ENCODE results near the gene CNRIP1.
"Not testable (repeated sequence)": the region's sequence is repeated elsewhere in the genome, so short reads cannot be mapped to it uniquely, and the experiment has no call there.

Gene CNRIP1

DNA sequence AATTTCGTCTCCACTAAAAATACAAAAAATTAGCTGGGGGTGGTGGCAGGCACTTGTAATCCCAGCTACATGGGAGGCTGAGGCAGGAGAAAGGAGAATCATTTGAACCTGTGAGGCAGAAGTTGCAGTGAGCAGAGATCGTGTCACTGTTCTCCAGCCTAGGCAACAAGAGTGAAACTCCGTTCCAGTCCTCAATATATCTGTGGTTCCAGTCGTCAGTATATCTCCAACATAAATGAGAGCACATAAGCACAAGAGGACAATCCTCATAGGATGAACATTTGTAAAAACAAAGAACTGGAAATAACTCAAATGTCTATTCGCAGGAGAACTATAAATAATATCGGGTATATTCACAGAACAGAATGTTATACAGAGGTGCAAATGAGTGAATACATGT lies 32.2 kb upstream of the CNRIP1 start:
- TF ChIP-seq, protein P1, sequence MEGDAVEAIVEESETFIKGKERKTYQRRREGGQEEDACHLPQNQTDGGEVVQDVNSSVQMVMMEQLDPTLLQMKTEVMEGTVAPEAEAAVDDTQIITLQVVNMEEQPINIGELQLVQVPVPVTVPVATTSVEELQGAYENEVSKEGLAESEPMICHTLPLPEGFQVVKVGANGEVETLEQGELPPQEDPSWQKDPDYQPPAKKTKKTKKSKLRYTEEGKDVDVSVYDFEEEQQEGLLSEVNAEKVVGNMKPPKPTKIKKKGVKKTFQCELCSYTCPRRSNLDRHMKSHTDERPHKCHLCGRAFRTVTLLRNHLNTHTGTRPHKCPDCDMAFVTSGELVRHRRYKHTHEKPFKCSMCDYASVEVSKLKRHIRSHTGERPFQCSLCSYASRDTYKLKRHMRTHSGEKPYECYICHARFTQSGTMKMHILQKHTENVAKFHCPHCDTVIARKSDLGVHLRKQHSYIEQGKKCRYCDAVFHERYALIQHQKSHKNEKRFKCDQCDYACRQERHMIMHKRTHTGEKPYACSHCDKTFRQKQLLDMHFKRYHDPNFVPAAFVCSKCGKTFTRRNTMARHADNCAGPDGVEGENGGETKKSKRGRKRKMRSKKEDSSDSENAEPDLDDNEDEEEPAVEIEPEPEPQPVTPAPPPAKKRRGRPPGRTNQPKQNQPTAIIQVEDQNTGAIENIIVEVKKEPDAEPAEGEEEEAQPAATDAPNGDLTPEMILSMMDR (IDR thresholded peaks at IDR 0.05; ENCODE audit: extremely low read depth, missing control alignments): no peak
- no peak for DNase-seq (ENCODE audit: low spot score)

DNA sequence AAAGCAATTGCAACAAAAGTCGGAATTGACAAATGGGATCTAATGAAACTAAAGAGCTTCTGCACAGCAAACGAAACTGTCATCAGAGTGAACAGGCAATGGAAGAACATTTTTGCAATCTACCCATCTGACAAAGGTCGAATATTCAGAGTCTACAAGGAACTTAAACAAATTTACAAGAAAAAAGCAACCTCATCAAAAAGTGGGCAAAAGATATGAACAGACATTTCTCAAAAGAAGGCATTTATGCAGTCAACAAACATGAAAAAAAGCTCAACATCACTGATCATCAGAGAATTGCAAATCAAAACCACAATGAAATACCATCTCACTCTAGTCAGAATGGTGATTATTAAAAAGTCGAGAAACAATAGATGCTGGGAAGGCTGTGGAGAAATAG lies 29.3 kb upstream of the CNRIP1 start:
- DNase-seq (ENCODE audit: low spot score): not testable (repeated sequence)

DNA sequence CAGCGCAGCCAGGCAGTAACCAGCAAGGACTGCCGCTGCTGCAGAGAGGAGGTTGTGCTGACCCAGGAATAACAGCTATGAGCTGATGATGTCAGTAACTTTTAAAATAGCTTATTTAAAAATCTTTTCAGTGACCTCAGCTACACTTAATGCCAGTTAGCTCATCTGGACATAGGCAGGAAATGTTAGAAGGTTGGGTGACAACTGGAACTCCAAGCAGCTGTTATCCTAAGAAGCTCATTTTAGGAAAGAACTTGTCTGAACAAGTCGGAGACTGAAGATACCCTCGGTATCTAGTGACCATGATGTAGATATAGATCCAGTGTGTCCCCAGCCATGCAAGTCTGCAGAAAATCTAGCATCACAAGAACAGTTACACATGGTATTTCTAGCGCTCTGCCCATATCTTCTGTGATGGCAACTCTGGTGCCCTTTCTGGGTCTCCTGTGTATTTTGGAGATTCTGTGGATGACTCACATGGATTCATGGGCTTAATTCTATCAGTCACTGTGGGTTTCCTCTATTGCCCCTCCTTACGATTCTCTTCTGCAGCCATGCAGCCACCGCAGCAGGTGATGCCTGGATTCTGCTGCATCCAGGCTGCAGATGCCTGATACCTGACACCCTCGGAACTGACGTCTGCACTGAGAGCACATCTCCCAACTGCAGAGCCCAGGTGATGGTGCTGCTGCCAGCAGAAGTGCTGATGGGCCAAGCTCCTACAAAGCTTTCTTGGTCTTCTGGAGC lies 25.6 kb upstream of the CNRIP1 start:
- DNase-seq (ENCODE audit: low spot score): no peak
- TF ChIP-seq, protein P1 (IDR thresholded peaks at IDR 0.05; ENCODE audit: extremely low read depth, missing control alignments): no peak

DNA sequence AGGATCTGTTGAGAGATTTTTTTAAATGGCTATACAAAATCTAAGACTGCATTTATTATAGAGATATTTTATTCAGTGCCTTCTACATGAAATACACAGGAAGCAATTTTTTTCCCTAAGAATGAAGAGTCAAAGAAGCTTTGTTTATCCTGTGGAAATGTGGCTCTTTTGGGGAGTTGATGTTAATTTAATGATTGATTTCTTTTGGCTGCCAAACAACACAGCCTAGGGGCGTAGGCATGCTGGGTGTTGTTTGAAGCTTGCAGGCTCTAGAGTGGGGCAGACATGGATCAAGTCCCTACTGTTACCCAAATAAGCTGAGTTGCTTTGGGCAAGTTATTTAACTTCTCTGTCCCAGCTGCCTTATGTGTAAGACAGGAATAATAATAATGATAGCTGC lies 24.3 kb upstream of the CNRIP1 start:
- DNase-seq (ENCODE audit: low spot score): no peak
- TF ChIP-seq, protein P1 (IDR thresholded peaks at IDR 0.05; ENCODE audit: extremely low read depth, missing control alignments): no peak

DNA sequence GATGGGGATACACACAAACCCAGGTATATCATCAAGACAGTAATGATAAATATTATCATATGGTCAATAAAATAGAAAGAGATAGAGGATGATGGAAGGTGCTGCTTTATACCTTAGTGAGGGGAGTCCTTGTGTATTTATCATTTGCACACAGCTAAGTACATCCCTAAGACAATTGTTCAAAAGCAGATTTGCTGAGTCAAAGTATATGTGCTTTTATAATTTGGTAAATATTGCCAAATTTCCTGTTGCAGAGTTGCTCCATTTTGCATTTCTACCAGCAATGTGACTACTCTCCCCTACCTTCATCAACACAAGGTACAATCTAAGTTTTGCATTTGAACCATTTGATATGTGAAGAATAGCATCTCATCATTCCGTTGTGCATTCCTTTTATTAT lies 22.7 kb upstream of the CNRIP1 start:
- no peak for DNase-seq (ENCODE audit: low spot score)
- TF ChIP-seq, protein P1 (IDR thresholded peaks at IDR 0.05; ENCODE audit: extremely low read depth, missing control alignments): no peak

DNA sequence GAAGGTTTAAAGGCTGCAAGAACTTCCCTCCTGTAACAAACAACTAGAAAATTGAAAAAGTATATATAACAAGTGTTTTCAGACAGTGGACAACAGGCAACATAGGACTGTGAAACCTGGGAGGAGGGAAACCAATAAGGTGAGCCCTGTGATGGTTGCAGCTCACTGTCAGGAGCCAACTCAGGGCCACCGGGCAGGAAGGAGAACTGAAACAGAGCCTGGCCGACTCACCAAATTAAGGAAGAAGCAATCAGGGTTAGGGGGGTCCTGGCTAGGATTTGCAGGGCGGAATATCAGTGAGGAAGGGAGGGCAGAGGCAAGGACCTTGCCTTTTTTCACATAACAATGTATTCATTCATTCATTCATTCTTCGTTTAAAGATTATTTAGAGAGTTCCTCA lies 21.8 kb upstream of the CNRIP1 start:
- TF ChIP-seq, protein P1 (IDR thresholded peaks at IDR 0.05; ENCODE audit: extremely low read depth, missing control alignments): no peak
- no peak for DNase-seq (ENCODE audit: low spot score)

DNA sequence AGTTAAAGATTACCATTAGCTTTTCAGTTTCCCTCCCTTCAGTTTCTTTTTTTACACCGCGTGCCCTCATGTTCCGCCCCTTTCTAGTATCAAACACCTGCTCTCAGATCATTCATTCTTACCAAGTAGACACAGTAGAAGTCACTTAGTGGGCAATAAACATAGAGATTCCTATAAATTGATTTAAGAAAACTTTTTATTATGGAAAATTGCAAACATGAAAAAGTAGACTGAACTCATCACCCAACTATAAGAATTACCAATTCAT lies 21.2 kb upstream of the CNRIP1 start:
- TF ChIP-seq, protein P1 (IDR thresholded peaks at IDR 0.05; ENCODE audit: extremely low read depth, missing control alignments): no peak
- no peak for DNase-seq (ENCODE audit: low spot score)

All from GM20000 (cell line).